HUES64 (cell line): ENCODE results near the gene ZNF780B.
"Not testable (repeated sequence)": the region's sequence is repeated elsewhere in the genome, so short reads cannot be mapped to it uniquely, and the experiment has no call there.

Source experiments
- H3K27ac ChIP-seq: 2 replicates; pipeline ENCODE4 v1.7.0; 2013; ENCODE audit warnings: low read depth, low read length, inconsistent platforms
- H3K27me3 ChIP-seq: 2 replicates; pipeline ENCODE4 v1.6.1; 2013; ENCODE audit warnings: mild to moderate bottlenecking, low read length; ENCODE audit not compliant: insufficient read depth
- H3K36me3 ChIP-seq: 2 replicates; pipeline ENCODE4 v1.6.1; 2013; ENCODE audit warnings: mild to moderate bottlenecking, low read length; ENCODE audit not compliant: insufficient read depth
- H3K4me1 ChIP-seq: 2 replicates; pipeline ENCODE4 v1.6.1; 2013; ENCODE audit warnings: mild to moderate bottlenecking, low read length, moderate library complexity; ENCODE audit not compliant: insufficient read depth
- H3K4me3 ChIP-seq: 2 replicates; pipeline ENCODE4 v1.5.1; 2013; ENCODE audit warnings: mild to moderate bottlenecking, low read length, moderate library complexity
- H3K9ac ChIP-seq: 2 replicates; pipeline ENCODE4 v1.6.1; 2013; ENCODE audit warnings: mild to moderate bottlenecking, low read depth, low read length
- H3K9me3 ChIP-seq: 2 replicates; pipeline ENCODE4 v1.6.1; 2013; ENCODE audit warnings: low read depth, low read length; ENCODE audit not compliant: insufficient read depth
- WGBS: fragments of 150-250, 120-280 bp; methylation state at CpG from one replicate; pipeline ENCODE4 v1.1.7; 2013; ENCODE audit warnings: missing lambda C conversion rate; 5-methylcytosine and 5-hydroxymethylcytosine counted together

The ZNF780B gene

DNA sequence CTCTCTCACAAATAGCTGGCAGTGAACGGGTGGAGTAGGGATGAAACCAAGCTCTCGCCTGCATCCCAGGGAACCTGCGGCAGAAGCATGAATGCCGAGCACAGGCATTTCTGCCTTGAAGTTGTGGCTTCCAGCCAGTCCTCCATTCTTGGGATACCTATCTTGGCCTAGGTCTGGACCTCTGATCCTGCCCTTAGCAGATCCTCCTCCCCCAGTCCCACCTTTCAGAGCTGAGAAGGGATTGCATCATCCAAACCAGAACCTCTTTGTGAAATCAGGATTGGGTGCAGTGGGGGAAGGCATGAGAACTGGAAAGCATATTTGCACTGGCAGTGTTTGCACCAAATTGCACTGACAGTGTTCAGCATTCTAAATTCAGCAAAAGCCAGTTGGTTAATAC, 28.9 kb upstream of the ZNF780B start:
- H3K4me3 ChIP-seq = no peak overlapping the region
- 89% methylated on average over 4 of the region's 4 CpGs for WGBS
- peaks cover 7% of the 10 kb centered on the region; the same call in 1 of the 2 replicates for H3K9me3 ChIP-seq
- peaks cover 8% of the 10 kb centered on the region; the same call in 1 of the 2 replicates for H3K4me1 ChIP-seq
- H3K27ac ChIP-seq = peak overlapping the region; percentile 35; the same call in 1 of the 2 replicates
- no peaks in the 10 kb centered on the region for H3K27me3 ChIP-seq
- no peak overlapping the region for H3K9ac ChIP-seq
- H3K36me3 ChIP-seq = peaks cover 37% of the 10 kb centered on the region

DNA sequence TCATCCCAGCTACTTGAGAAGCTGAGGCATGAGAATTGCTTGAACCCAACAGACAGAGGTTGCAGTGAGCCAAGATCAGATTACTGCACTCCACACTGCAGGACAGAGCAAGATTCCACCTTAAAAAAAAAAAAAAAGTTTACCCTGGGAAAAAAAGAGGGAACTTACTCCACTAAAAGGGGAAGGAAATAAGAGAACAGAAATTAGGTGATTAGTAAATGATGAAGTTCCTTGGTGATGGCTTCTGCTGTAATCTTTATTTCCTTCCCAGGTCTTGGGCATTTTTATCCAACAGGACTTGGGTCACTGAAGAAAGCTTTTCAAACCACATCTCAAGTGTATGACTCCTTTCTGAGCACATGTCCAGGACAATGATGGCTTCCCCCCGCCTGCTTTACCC, 25.4 kb upstream of the ZNF780B start:
- Histone ChIP-seq H3K27ac (no peak overlapping the region), H3K36me3 (peaks cover 73% of the 10 kb centered on the region), H3K27me3 (no peaks in the 10 kb centered on the region), H3K4me1 (0 out of 2 replicates have a peak, but pooled peaks cover 3% of the 10 kb centered on the region), H3K9me3 (peaks cover 41% of the 10 kb centered on the region), H3K4me3 (no peak overlapping the region), H3K9ac (no peak overlapping the region)
- WGBS = 88% methylated on average over 1 of the region's 1 CpG

DNA sequence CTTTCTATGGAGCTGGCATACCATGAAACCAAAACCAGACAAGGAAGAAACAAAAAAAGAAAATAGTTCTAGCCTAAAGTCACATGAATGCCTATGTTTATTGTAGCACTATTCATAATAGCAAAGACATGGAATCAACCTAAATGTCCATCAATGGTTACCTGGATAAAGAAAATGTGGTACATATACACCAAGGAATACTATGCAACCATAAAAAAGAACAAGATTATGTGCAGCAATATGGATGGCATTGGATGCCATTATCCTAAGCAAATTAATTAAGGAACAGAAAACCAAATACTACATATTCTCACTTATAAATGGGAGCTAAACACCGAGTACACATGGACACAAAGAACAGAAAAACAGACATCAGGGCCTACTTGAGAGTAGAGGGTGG, 24.3 kb upstream of the ZNF780B start:
- Histone ChIP-seq H3K9me3 (peaks cover 52% of the 10 kb centered on the region), H3K27me3 (no peaks in the 10 kb centered on the region), H3K27ac (no peak overlapping the region), H3K9ac (no peak overlapping the region), H3K4me3 (no peak overlapping the region), H3K4me1 (0 out of 2 replicates have a peak, but pooled peaks cover 3% of the 10 kb centered on the region), H3K36me3 (peaks cover 84% of the 10 kb centered on the region)
- 100% methylated on average over 1 of the region's 1 CpG for WGBS

DNA sequence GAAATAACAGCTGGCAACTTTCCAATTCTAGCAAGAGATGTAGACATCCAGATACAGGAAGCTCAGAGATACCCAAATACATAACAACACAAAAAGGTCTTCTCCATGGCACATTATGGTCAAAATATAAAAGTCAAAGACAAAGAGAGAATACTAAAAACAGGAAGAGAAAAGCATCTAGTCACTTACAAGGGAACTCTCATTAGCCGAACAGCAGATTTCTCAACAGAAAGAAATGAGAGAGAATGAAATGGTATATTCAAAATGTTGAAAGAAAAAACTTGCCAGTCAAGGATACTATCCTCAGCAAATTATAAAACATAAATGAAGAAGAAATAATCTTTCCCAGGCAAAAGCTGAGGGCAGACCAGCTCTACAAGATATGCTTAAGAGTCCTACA, 22.3 kb upstream of the ZNF780B start:
- no peak overlapping the region for H3K27ac ChIP-seq
- H3K9ac ChIP-seq = no peak overlapping the region
- no peak overlapping the region for H3K4me3 ChIP-seq
- no peaks in the 10 kb centered on the region for H3K4me1 ChIP-seq
- peaks cover 100% of the 10 kb centered on the region for H3K36me3 ChIP-seq
- 100% methylated on average over 1 of the region's 1 CpG for WGBS
- H3K27me3 ChIP-seq = no peaks in the 10 kb centered on the region
- peaks cover 71% of the 10 kb centered on the region for H3K9me3 ChIP-seq

GRCh38 chr19:40070058-40070457, 14.0 kb upstream of the ZNF780B start:
- Histone ChIP-seq H3K4me1 (no peaks in the 10 kb centered on the region), H3K27ac (no peak overlapping the region), H3K9me3 (peaks cover 37% of the 10 kb centered on the region), H3K4me3 (no peak overlapping the region), H3K9ac (no peak overlapping the region), H3K27me3 (no peaks in the 10 kb centered on the region), H3K36me3 (peaks cover 23% of the 10 kb centered on the region)
- WGBS = no CpG with 5 or more reads among the region's 1 CpG

DNA sequence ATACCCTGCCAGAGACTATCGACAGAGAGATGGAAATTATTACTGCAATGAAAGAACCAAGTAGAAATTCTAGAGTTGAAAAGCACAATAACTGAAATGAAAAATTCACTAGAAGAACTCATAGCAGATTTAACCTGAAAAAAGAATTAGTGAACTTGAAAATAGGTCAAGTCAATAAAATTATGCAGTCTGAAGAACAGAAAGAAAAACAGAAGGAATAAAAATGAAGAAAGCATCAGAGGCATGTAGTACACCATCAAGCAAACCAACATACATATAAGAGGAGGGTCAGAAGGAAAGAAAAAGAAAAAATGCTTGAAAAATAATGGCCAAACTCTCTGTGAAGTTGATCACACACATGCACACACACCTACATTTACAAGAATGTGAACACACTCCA, 3.6 kb upstream of the ZNF780B start:
- H3K27ac ChIP-seq = no peak overlapping the region
- no peak overlapping the region for H3K4me3 ChIP-seq
- H3K4me1 ChIP-seq = no peaks in the 10 kb centered on the region
- no peak overlapping the region for H3K9ac ChIP-seq
- H3K9me3 ChIP-seq = peaks cover 38% of the 10 kb centered on the region
- H3K36me3 ChIP-seq = no peaks in the 10 kb centered on the region
- WGBS = no CpG with 5 or more reads among the region's 1 CpG
- H3K27me3 ChIP-seq = no peaks in the 10 kb centered on the region

DNA sequence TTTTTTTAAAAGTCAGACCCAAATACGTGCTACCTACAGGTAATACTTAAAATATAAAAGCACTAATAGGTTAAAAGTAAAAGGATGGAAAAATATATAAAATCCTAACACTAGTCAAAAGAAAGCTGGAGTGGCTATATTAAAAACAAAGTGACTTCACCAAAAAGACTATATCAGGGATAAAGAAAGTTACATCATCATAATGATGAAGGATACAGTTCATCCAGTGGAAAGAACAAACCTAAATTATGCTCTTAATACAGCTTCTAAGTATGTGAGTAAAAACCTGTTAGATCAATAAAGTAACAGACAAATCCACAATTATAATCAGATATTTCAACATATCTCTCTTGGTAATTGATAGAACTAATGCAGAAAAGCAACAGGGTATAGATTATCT, 1.1 kb upstream of the ZNF780B start:
- Histone ChIP-seq H3K27me3 (no peaks in the 10 kb centered on the region), H3K9ac (no peak overlapping the region), H3K36me3 (no peaks in the 10 kb centered on the region), H3K4me1 (0 out of 2 replicates have a peak, but pooled peaks cover 3% of the 10 kb centered on the region), H3K27ac (no peak overlapping the region), H3K4me3 (no peak overlapping the region; the same call in 1 of the 2 replicates), H3K9me3 (peaks cover 35% of the 10 kb centered on the region)
- WGBS = no CpG with 5 or more reads among the region's 1 CpG

GRCh38 chr19:40056505-40056904, 474 bp upstream of the ZNF780B start:
- H3K27me3 ChIP-seq = no peaks in the 10 kb centered on the region
- no peaks in the 10 kb centered on the region for H3K36me3 ChIP-seq
- WGBS = 17% methylated on average over 7 of the region's 7 CpGs
- H3K27ac ChIP-seq = no peak overlapping the region
- H3K9ac ChIP-seq = peak overlapping the region; percentile 77; the same call in 1 of the 2 replicates
- peaks cover 35% of the 10 kb centered on the region for H3K9me3 ChIP-seq
- 0 out of 2 replicates have a peak, but pooled peaks cover 3% of the 10 kb centered on the region for H3K4me1 ChIP-seq
- peak overlapping the region; percentile 83 for H3K4me3 ChIP-seq

DNA sequence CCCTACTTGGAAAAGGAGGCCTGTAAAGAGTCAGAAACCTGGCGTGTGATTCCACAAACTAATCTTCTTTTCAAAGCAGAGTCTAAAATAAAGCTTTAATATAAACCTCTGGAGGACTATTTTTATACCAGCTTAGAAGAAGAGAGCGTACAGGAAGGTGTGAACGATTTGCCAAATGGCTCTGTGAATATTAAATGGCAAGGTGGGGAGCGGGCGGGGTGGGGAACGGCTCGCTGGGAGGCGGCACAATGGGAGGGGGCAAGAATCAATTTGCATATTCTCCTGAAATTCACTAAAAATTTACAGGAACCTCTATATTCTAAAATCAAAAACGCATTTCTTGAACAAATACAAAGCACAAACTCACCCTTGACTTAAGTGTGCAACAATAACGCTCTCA, 982 bp downstream of the ZNF780B start:
- Histone ChIP-seq H3K36me3 (0 out of 2 replicates have a peak, but pooled peaks cover 2% of the 10 kb centered on the region), H3K4me1 (0 out of 2 replicates have a peak, but pooled peaks cover 3% of the 10 kb centered on the region), H3K27ac (no peak overlapping the region), H3K4me3 (peak overlapping the region; percentile 83), H3K9ac (peak overlapping the region; percentile 77; the same call in 1 of the 2 replicates), H3K9me3 (peaks cover 25% of the 10 kb centered on the region), H3K27me3 (no peaks in the 10 kb centered on the region)
- 24% methylated on average over 10 of the region's 10 CpGs for WGBS

- H3K9ac ChIP-seq = no peak overlapping the region
- peaks cover 21% of the 10 kb centered on the region for H3K9me3 ChIP-seq
- H3K27me3 ChIP-seq = no peaks in the 10 kb centered on the region
- 86% methylated on average over 9 of the region's 9 CpGs for WGBS
- H3K27ac ChIP-seq = no peak overlapping the region
- 0 out of 2 replicates have a peak, but pooled peaks cover 2% of the 10 kb centered on the region for H3K36me3 ChIP-seq
- H3K4me3 ChIP-seq = peak overlapping the region; percentile 83
- 0 out of 2 replicates have a peak, but pooled peaks cover 3% of the 10 kb centered on the region for H3K4me1 ChIP-seq
Measured at GRCh38 chr19:40054632-40055031, 1.4 kb downstream of the ZNF780B start.

- peaks cover 9% of the 10 kb centered on the region for H3K36me3 ChIP-seq
- 0 out of 2 replicates have a peak, but pooled peaks cover 3% of the 10 kb centered on the region for H3K4me1 ChIP-seq
- peaks cover 11% of the 10 kb centered on the region; the same call in 1 of the 2 replicates for H3K9me3 ChIP-seq
- 98% methylated on average over 2 of the region's 2 CpGs for WGBS
- no peaks in the 10 kb centered on the region for H3K27me3 ChIP-seq
- no peak overlapping the region for H3K27ac ChIP-seq
- H3K9ac ChIP-seq = no peak overlapping the region
- H3K4me3 ChIP-seq = no peak overlapping the region
Measured at GRCh38 chr19:40053491-40053890, 2.5 kb downstream of the ZNF780B start.

DNA sequence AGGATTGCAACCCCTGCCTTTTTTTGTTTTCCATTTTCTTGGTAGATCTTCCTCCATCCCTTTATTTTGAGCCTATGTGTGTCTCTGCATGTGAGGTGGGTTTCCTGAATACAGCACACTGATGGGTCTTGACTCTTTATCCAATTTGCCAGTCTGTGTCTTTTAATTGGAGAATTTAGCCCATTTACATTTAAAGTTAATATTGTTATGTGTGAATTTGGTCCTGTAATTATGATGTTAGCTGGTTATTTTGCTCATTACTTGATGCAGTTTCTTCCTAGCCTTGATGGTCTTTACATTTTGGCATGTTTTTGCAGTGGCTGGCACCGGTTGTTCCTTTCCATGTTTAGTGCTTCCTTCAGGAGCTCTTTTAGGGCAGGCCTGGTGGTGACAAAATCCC, 14.3 kb downstream of the ZNF780B start:
- not testable (repeated sequence) for H3K9ac ChIP-seq, H3K27ac ChIP-seq, H3K4me3 ChIP-seq, H3K4me1 ChIP-seq, H3K27me3 ChIP-seq
- peaks cover 43% of the 10 kb centered on the region for H3K9me3 ChIP-seq
- 89% methylated on average over 1 of the region's 1 CpG for WGBS
- peaks cover 35% of the 10 kb centered on the region for H3K36me3 ChIP-seq
